Gastrocnemius medialis (tissue), 4 donors: ENCODE measurements around the gene ZNF213.

Source experiments
- POLR2A ChIP-seq, 2 donors: fragments of 450-650 bp; IDR thresholded peaks; one replicate each; pipeline ENCODE4 v1.6.1; 2017; ENCODE audit warnings: antibody characterized with exemption in 2 of 2, mild to moderate bottlenecking in 2 of 2, moderate library complexity in 2 of 2
- TF ChIP-seq, protein P1 (sequence below), 5 experiments: fragments of 450-650 bp in 3 of 5; fragments of 200-600 bp in 2 of 5; sonication (generic) in 2 of 5; IDR thresholded peaks in 4 of 5; conservative IDR thresholded peaks in 1 of 5; 1 replicate in 4 of 5; 2 replicates in 1 of 5; pipeline ENCODE4 v1.5.1; 2016 to 2019; ENCODE audit warnings: antibody characterized with exemption in 5 of 5, mild to moderate bottlenecking in 3 of 5, moderate library complexity in 3 of 5

- TF ChIP-seq, protein P1, sequence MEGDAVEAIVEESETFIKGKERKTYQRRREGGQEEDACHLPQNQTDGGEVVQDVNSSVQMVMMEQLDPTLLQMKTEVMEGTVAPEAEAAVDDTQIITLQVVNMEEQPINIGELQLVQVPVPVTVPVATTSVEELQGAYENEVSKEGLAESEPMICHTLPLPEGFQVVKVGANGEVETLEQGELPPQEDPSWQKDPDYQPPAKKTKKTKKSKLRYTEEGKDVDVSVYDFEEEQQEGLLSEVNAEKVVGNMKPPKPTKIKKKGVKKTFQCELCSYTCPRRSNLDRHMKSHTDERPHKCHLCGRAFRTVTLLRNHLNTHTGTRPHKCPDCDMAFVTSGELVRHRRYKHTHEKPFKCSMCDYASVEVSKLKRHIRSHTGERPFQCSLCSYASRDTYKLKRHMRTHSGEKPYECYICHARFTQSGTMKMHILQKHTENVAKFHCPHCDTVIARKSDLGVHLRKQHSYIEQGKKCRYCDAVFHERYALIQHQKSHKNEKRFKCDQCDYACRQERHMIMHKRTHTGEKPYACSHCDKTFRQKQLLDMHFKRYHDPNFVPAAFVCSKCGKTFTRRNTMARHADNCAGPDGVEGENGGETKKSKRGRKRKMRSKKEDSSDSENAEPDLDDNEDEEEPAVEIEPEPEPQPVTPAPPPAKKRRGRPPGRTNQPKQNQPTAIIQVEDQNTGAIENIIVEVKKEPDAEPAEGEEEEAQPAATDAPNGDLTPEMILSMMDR (IDR thresholded peaks at IDR 0.05 in 4 of 5, conservative IDR thresholded peaks at IDR 0.05 in 1 of 5): no peak
- TF ChIP-seq POLR2A (IDR thresholded peaks at IDR 0.05): no peak
Observed at GRCh38 chr16:3145151-3145550, 10.3 kb downstream of the ZNF213 start.
